K562 (cell line): ENCODE data around the gene HBP1. TPM values are rescaled to one million over a fixed set of nuclear protein-coding genes. Genes with fewer than 3 reads are reported as not detected.
A peak's percentile ranks its signal among the peaks of the same experiment; 100 is the strongest.

Experiments
- ARID3A ChIP-seq: IDR thresholded peaks from 2 replicates; pipeline ENCODE4 v1.6.1; 2012; ENCODE audit warnings: low read depth, low read length, improper control_type of control experiment, borderline replicate concordance
- ATF4 ChIP-seq: fragments of 450-650 bp; formaldehyde crosslinking; IDR thresholded peaks from 2 replicates; pipeline ENCODE4 v1.4.0; 2022; ENCODE audit warnings: mild to moderate bottlenecking, moderate library complexity
- CHD7 ChIP-seq: fragments of 200-600 bp; sonication (generic); IDR thresholded peaks from one replicate; pipeline ENCODE4 v1.6.1; 2012; ENCODE audit warnings: mild to moderate bottlenecking, low read depth, low read length, inconsistent platforms
- GABPB1 ChIP-seq: sonication (generic); formaldehyde crosslinking; IDR thresholded peaks from 2 replicates; pipeline ENCODE4 v1.8.0; 2022; ENCODE audit warnings: mild to moderate bottlenecking, missing genetic modification reagents
- NFIX ChIP-seq: fragments of 250-450 bp; sonication (Bioruptor Pico); IDR thresholded peaks from 2 replicates; pipeline ENCODE4 v1.4.0; 2020; ENCODE audit warnings: low read depth, mild to moderate bottlenecking, moderate library complexity
- NR4A1 ChIP-seq, 2 experiments: fragments of 250-450 bp in 1 of 2; fragments of 450-650 bp in 1 of 2; sonication (Bioruptor Pico) in 1 of 2; IDR thresholded peaks; 2 replicates each; pipeline versions ENCODE4 v1.4.0 to v1.6.1; 2016 to 2020; ENCODE audit warnings: mild to moderate bottlenecking in 2 of 2, missing compliant biosample characterization in 1 of 2, missing genetic modification characterization in 1 of 2, moderate library complexity in 1 of 2
- PHTF2 ChIP-seq: fragments of 250-450 bp; sonication (Bioruptor Pico); IDR thresholded peaks from 2 replicates; pipeline ENCODE4 v1.5.0; 2021; ENCODE audit warnings: mild to moderate bottlenecking
- STAT5A ChIP-seq: IDR thresholded peaks from 2 replicates; pipeline ENCODE4 v1.6.1; 2012; ENCODE audit warnings: low read length, inconsistent platforms, borderline replicate concordance
- ZC3H11A ChIP-seq: IDR thresholded peaks from 2 replicates; pipeline ENCODE4 v1.6.1; 2012; ENCODE audit warnings: low read depth, low read length, improper control_type of control experiment
- ZNF140 ChIP-seq: fragments of 250-450 bp; sonication (Bioruptor Pico); IDR thresholded peaks from 2 replicates; pipeline ENCODE4 v1.8.0; 2021; ENCODE audit warnings: moderate library complexity, mild to moderate bottlenecking, inconsistent platforms
- ZNF408 ChIP-seq: fragments of 250-450 bp; sonication (Bioruptor Pico); IDR thresholded peaks from 2 replicates; pipeline ENCODE4 v1.4.0; 2020; ENCODE audit warnings: low read depth, mild to moderate bottlenecking, moderate library complexity
- ZNF764 ChIP-seq: fragments of 250-450 bp; sonication (Bioruptor Pico); IDR thresholded peaks from 2 replicates; pipeline ENCODE4 v1.4.0; 2020; ENCODE audit warnings: low read depth, mild to moderate bottlenecking, moderate library complexity
- ZSCAN29 ChIP-seq: fragments of 450-650 bp; IDR thresholded peaks from 2 replicates; pipeline ENCODE4 v1.6.1; 2017
- polyA plus RNA-seq, 8 experiments: library from polyadenylated mRNA; depleted of rRNA in 4 of 8; stranded (reverse) in 5 of 8; unstranded in 3 of 8; fragments of >200 nt; fragmentation: Nextera tagmentation in 2 of 8; fragmentation: Illumina TruSeq in 1 of 8; extraction: Ambion mirVana in 2 of 8; extraction: Trizol in 1 of 8; gene quantifications; 2 replicates each; pipeline versions ENCODE4 v1.2.1 to v1.2.3, GENCODE V29; 2011 to 2014; ENCODE audit warnings: inconsistent platforms in 1 of 8, missing spikeins in 1 of 8
- total RNA-seq, 7 experiments: library from RNA; depleted of rRNA in 6 of 7; stranded (reverse); fragments of >200 nt in 6 of 7; fragmentation: Illumina TruSeq in 2 of 7; extraction: Trizol in 2 of 7; gene quantifications; 2 replicates each; pipeline versions ENCODE4 v1.2.1 to v1.2.3, GENCODE V29; 2011 to 2021; ENCODE audit warnings: low replicate concordance in 1 of 7

The HBP1 gene
- total and polyA plus RNA-seq, 9 of the 15 experiments (the other 6 are each of a cell fraction or from before 2014, with no cell fraction given): 18.7 to 59.9 (median 27.0) TPM

GRCh38 chr7:107167483-107168232 is 1.1 kb upstream of the HBP1 start (continued):
- TF ChIP-seq ATF4: 0 out of 2 replicates have a peak, but pooled peaks have one; percentile 48
- no peak for TF ChIP-seq NR4A1 (CRISPR knock-in tag; IDR thresholded peaks at IDR 0.05)
- TF ChIP-seq NR4A1 (tag; IDR thresholded peaks at IDR 0.05): no peak
- TF ChIP-seq NFIX (CRISPR knock-in tag): no peak
- TF ChIP-seq STAT5A: no peak; the same call in 1 of the 2 replicates
- no peak for TF ChIP-seq ZC3H11A
- TF ChIP-seq CHD7: no peak
- peak; percentile 46 for TF ChIP-seq ZSCAN29
- no peak for TF ChIP-seq GABPB1
- TF ChIP-seq ZNF408: no peak
- no peak for TF ChIP-seq PHTF2 (CRISPR knock-in tag)
- TF ChIP-seq ARID3A: no peak; the same call in 1 of the 2 replicates
- no peak for TF ChIP-seq ZNF140 (CRISPR knock-in tag)
- no peak for TF ChIP-seq ZNF764
